Frontal cortex (tissue), 4 donors: Measurements from ENCODE around the gene ATF4. TPM values are rescaled to one million over a fixed set of nuclear protein-coding genes. Genes with fewer than 3 reads are reported as not detected.
"Not testable (repeated sequence)": the region's sequence is repeated elsewhere in the genome, so short reads cannot be mapped to it uniquely, and the experiment has no call there.

ENCODE experiments used
- DNase-seq, 2 donors: peaks; one replicate each; pipeline ENCODE4 v3.0.0; 2012; ENCODE audit warnings: low spot score in 2 of 2
- FAIRE-seq: peaks from 2 replicates; lab custom pipeline; 2012; peaks lifted over from hg19 to GRCh38; lab: Jason Lieb, UNC
- total RNA-seq: library from RNA; depleted of rRNA; stranded (reverse); fragments of >200 nt; gene quantifications from one replicate; pipeline ENCODE4 v1.2.3, GENCODE V29; 2014
- donor health status: control.
- donor health status: control.
- donor health status: control.

Gene ATF4
- total RNA-seq, 1 donor from 2014 or later: 92.9 TPM

- DNase-seq, FAIRE-seq: not testable (repeated sequence)
Measured at GRCh38 chr22:39507021-39507420, 13.3 kb upstream of the ATF4 start.

GRCh38 chr22:39508393-39508792 lies 12.0 kb upstream of the ATF4 start:
- no peak for FAIRE-seq
- DNase-seq: no peak

GRCh38 chr22:39510529-39511149 lies 9.7 kb upstream of the ATF4 start:
- no peak for FAIRE-seq
- DNase-seq: no peak

GRCh38 chr22:39511226-39511625 lies 9.1 kb upstream of the ATF4 start:
- FAIRE-seq: no peak
- DNase-seq: no peak

GRCh38 chr22:39512026-39512425 lies 8.3 kb upstream of the ATF4 start:
- no peak for FAIRE-seq
- no peak for DNase-seq

- no peak for FAIRE-seq
- DNase-seq: no peak
Measured at GRCh38 chr22:39513791-39514190, 6.6 kb upstream of the ATF4 start.

- FAIRE-seq (no peak), DNase-seq (no peak)
Measured at GRCh38 chr22:39514373-39514973, 5.9 kb upstream of the ATF4 start.

GRCh38 chr22:39515266-39516050 lies 4.9 kb upstream of the ATF4 start:
- no peak for FAIRE-seq
- no peak for DNase-seq

- FAIRE-seq (no peak), DNase-seq (no peak)
Measured at GRCh38 chr22:39517470-39517869, 2.9 kb upstream of the ATF4 start.

GRCh38 chr22:39518144-39518786 lies 2.1 kb upstream of the ATF4 start:
- FAIRE-seq: no peak
- DNase-seq: no peak

GRCh38 chr22:39518996-39519680 lies 1.2 kb upstream of the ATF4 start:
- FAIRE-seq: no peak
- no peak for DNase-seq

GRCh38 chr22:39519681-39520225 lies 609 bp upstream of the ATF4 start:
- FAIRE-seq (no peak), DNase-seq (peak; percentile 96 to 97)

GRCh38 chr22:39521106-39521885 lies 934 bp downstream of the ATF4 start:
- not testable (repeated sequence) for FAIRE-seq

GRCh38 chr22:39522091-39522490 lies 1.7 kb downstream of the ATF4 start:
- FAIRE-seq, DNase-seq: not testable (repeated sequence)

More at GRCh38 chr22:39521106-39521885, 934 bp downstream of the ATF4 start:
- not testable (repeated sequence) for DNase-seq

- DNase-seq: peak in 1 of 2 donors; percentile 52
- FAIRE-seq: no peak
Measured at GRCh38 chr22:39522567-39523300, 2.4 kb downstream of the ATF4 start.

GRCh38 chr22:39524089-39524752 lies 3.9 kb downstream of the ATF4 start:
- FAIRE-seq: no peak

GRCh38 chr22:39524753-39525657 lies 4.6 kb downstream of the ATF4 start:
- no peak for FAIRE-seq
- DNase-seq: no peak

More at GRCh38 chr22:39524089-39524752, 3.9 kb downstream of the ATF4 start:
- no peak for DNase-seq
